ENCODE measurements around the gene DMRTA2.

DNA sequence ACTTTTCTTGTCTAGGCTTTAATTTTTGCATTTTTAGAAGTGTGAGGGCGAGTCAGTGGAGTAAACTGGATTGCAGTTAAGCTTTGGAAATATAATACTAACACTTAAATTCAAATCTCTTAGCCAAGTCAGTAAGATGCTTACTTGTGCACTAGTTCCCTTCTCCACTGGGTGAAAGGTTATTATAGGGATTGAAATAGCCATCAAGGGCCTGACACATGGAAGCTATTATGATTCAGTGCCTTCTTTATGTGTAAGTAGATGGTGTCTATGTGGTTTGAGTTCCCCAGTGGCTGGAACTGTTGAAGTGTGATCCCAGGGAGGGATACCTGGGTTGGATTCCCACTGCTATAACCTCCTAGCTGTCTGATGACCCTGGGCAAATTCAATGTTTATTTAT is 24.7 kb upstream of the DMRTA2 start:
- TF ChIP-seq, protein P1, sequence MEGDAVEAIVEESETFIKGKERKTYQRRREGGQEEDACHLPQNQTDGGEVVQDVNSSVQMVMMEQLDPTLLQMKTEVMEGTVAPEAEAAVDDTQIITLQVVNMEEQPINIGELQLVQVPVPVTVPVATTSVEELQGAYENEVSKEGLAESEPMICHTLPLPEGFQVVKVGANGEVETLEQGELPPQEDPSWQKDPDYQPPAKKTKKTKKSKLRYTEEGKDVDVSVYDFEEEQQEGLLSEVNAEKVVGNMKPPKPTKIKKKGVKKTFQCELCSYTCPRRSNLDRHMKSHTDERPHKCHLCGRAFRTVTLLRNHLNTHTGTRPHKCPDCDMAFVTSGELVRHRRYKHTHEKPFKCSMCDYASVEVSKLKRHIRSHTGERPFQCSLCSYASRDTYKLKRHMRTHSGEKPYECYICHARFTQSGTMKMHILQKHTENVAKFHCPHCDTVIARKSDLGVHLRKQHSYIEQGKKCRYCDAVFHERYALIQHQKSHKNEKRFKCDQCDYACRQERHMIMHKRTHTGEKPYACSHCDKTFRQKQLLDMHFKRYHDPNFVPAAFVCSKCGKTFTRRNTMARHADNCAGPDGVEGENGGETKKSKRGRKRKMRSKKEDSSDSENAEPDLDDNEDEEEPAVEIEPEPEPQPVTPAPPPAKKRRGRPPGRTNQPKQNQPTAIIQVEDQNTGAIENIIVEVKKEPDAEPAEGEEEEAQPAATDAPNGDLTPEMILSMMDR (IDR thresholded peaks at IDR 0.05), result no peak
- no peak for TF ChIP-seq POLR2A (IDR thresholded peaks at IDR 0.05)

Data from body of pancreas (tissue), 4 donors.